Mesenchymal stem cell (in vitro differentiated cells and primary cell): Measurements from ENCODE around the gene TOLLIP.
A peak's percentile ranks its signal among the peaks of the same experiment; 100 is the strongest.

Experiments used
- DNase-seq: peaks from one replicate; pipeline ENCODE4 v3.0.0-alpha.2; 2013
- H2AFZ ChIP-seq: one replicate; pipeline ENCODE4 v1.6.1; 2013; ENCODE audit warnings: low read depth, mild to moderate bottlenecking, control low read depth, inconsistent platforms, low read length, moderate library complexity
- H2AK5ac ChIP-seq: 2 replicates; pipeline ENCODE4 v1.6.1; 2013; ENCODE audit warnings: low read length, moderate library complexity, mild to moderate bottlenecking, inconsistent platforms; ENCODE audit not compliant: severe bottlenecking
- H2BK120ac ChIP-seq: one replicate; pipeline ENCODE4 v1.6.1; 2013; ENCODE audit warnings: low read depth, mild to moderate bottlenecking, inconsistent platforms, low read length, moderate library complexity
- H2BK12ac ChIP-seq, 2 experiments: one replicate each; pipeline ENCODE4 v1.6.1; 2013; ENCODE audit warnings: inconsistent platforms in 2 of 2, low read length in 2 of 2, mild to moderate bottlenecking in 2 of 2, moderate library complexity in 2 of 2, control low read depth in 1 of 2
- H2BK15ac ChIP-seq: one replicate; pipeline ENCODE4 v1.6.1; 2013; ENCODE audit warnings: mild to moderate bottlenecking, low read depth, inconsistent platforms; ENCODE audit not compliant: poor library complexity, severe bottlenecking
- H2BK5ac ChIP-seq: 2 replicates; pipeline ENCODE4 v1.6.1; 2013; ENCODE audit warnings: low read depth, mild to moderate bottlenecking, low read length, control low read depth, inconsistent platforms; ENCODE audit not compliant: poor library complexity, severe bottlenecking
- H3K14ac ChIP-seq, 2 experiments: one replicate each; pipeline ENCODE4 v1.6.1; 2013; ENCODE audit warnings: inconsistent platforms in 2 of 2, low read length in 2 of 2, control low read depth in 1 of 2, mild to moderate bottlenecking in 1 of 2, moderate library complexity in 1 of 2
- H3K18ac ChIP-seq, 2 experiments: one replicate each; pipeline ENCODE4 v1.6.1; 2013; ENCODE audit warnings: inconsistent platforms in 2 of 2, low read length in 2 of 2, control low read depth in 1 of 2, low read depth in 1 of 2, mild to moderate bottlenecking in 1 of 2
- H3K23ac ChIP-seq, 2 experiments: one replicate each; pipeline ENCODE4 v1.6.1; 2013; ENCODE audit warnings: inconsistent platforms in 2 of 2, low read length in 2 of 2, mild to moderate bottlenecking in 2 of 2, moderate library complexity in 2 of 2, control low read depth in 1 of 2
- H3K27ac ChIP-seq: 2 replicates; pipeline ENCODE4 v1.5.1; 2013; ENCODE audit warnings: mild to moderate bottlenecking, moderate library complexity, low read length, control low read depth, inconsistent platforms; ENCODE audit not compliant: poor library complexity, severe bottlenecking
- H3K27me3 ChIP-seq, 2 experiments: 2 replicates each; pipeline versions ENCODE4 v1.6.1 to v1.7.0; 2013; ENCODE audit warnings: low read length in 2 of 2, mild to moderate bottlenecking in 2 of 2, moderate library complexity in 2 of 2, control low read depth in 1 of 2, inconsistent platforms in 1 of 2; ENCODE audit not compliant: control insufficient read depth in 1 of 2, insufficient read depth in 1 of 2
- H3K36me3 ChIP-seq, 2 experiments: 2 replicates each; pipeline versions ENCODE4 v1.6.1 to v1.7.0; 2013; ENCODE audit warnings: low read length in 2 of 2, control low read depth in 1 of 2, inconsistent platforms in 1 of 2, low read depth in 1 of 2, mild to moderate bottlenecking in 1 of 2; ENCODE audit not compliant: insufficient read depth in 2 of 2, control insufficient read depth in 1 of 2
- H3K4ac ChIP-seq, 2 experiments: one replicate each; pipeline ENCODE4 v1.6.1; 2013; ENCODE audit warnings: inconsistent platforms in 2 of 2, low read length in 2 of 2, mild to moderate bottlenecking in 2 of 2, moderate library complexity in 2 of 2, control low read depth in 1 of 2, low read depth in 1 of 2
- H3K4me1 ChIP-seq: 2 replicates; pipeline ENCODE4 v1.6.1; 2013; ENCODE audit warnings: low read depth, low read length, control low read depth; ENCODE audit not compliant: control insufficient read depth, insufficient read depth
- H3K4me2 ChIP-seq: 2 replicates; pipeline ENCODE4 v1.6.1; 2013; ENCODE audit warnings: low read length, mild to moderate bottlenecking, inconsistent platforms; ENCODE audit not compliant: poor library complexity, severe bottlenecking
- H3K4me3 ChIP-seq, 2 experiments: 2 replicates each; pipeline versions ENCODE4 v1.5.1 to v1.7.0; 2013; ENCODE audit warnings: low read length in 2 of 2, mild to moderate bottlenecking in 2 of 2, control low read depth in 1 of 2, low read depth in 1 of 2; ENCODE audit not compliant: insufficient read depth in 1 of 2
- H3K79me1 ChIP-seq: replicated peaks from 2 replicates; pipeline ENCODE4 v1.6.1; 2013; ENCODE audit warnings: mild to moderate bottlenecking, control low read depth, low read length, inconsistent platforms; ENCODE audit not compliant: poor library complexity, severe bottlenecking
- H3K9ac ChIP-seq: 2 replicates; pipeline ENCODE4 v1.7.0; 2013; ENCODE audit warnings: mild to moderate bottlenecking, low read length, moderate library complexity
- H3K9me3 ChIP-seq: 2 replicates; pipeline ENCODE4 v1.7.0; 2013; ENCODE audit warnings: mild to moderate bottlenecking, low read length; ENCODE audit not compliant: control insufficient read depth
- H4K8ac ChIP-seq: one replicate; pipeline ENCODE4 v1.6.1; 2013; ENCODE audit warnings: inconsistent platforms, mild to moderate bottlenecking, low read length, moderate library complexity
- H4K91ac ChIP-seq: one replicate; pipeline ENCODE4 v1.6.1; 2013; ENCODE audit warnings: mild to moderate bottlenecking, low read length, inconsistent platforms
- WGBS: methylation state at CpG from one replicate; pipeline ENCODE4 v1.1.7; 2013; ENCODE audit warnings: mixed read lengths; 5-methylcytosine and 5-hydroxymethylcytosine counted together

The TOLLIP gene

DNA sequence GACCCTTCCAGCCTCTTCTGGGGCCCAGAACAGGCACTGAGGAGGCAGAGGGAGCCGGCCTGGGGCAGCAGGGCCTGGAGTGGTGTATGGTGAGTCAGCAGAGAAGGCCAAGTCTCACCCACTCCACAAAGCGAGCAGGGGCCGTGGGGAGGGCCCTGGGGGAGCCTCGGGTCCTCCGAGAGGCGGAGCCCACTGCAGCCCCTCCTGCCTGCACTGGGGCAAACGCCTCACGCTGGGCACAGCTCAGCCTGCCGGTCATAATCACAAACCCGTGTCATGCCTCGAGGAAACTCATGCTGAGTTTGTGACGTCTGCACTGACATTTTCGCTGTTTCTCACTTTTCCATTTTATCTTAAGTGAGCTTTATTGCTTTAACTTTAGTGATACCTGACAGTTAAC is 38.4 kb downstream of the TOLLIP start:
- Histone ChIP-seq H4K91ac (no peak overlapping the region), H3K9me3 (no peaks in the 10 kb centered on the region), H3K79me1 (peaks cover 21% of the 10 kb centered on the region), H3K14ac (no peak overlapping the region), H2BK15ac (no peak overlapping the region), H2AK5ac (no peak overlapping the region), H3K4me2 (no peak overlapping the region), H3K4ac (no peak overlapping the region), H3K27me3 (no peaks in the 10 kb centered on the region), H3K36me3 (peaks cover 24 to 29% of the 10 kb centered on the region in 2 experiments), H3K27ac (peak overlapping the region; percentile 3), H4K8ac (no peak overlapping the region), H3K9ac (no peak overlapping the region), H2BK12ac (no peak overlapping the region), H3K23ac (no peak overlapping the region), H2AFZ (no peak overlapping the region), H2BK120ac (no peak overlapping the region), H2BK5ac (no peak overlapping the region), H3K4me3 (no peak overlapping the region), H3K18ac (no peak overlapping the region), H3K4me1 (peaks cover 26% of the 10 kb centered on the region)
- peak; percentile 7 for DNase-seq
- WGBS = 66% methylated on average over 11 of the region's 13 CpGs

DNA sequence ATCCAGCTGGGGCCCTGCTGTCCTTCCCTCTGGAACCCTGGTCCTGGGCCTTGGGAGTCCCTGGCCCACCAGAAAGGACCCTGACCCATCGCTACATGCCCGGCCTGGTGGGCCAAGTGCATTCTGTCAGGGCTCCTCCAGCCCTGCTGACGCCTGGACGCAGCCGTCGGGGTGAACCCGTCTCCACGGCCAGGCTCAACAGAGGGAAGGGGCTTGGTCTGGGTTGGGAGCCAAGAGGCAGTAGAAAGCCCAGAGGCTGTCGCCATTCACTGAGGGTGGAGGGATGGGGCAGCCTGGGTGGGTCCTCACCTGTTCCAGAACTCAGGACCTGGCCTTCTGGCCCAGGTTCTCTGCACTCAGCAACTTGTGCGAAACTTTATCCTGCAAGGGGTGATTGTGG is 39.0 kb downstream of the TOLLIP start:
- H3K4me1 ChIP-seq = peaks cover 26% of the 10 kb centered on the region
- H2BK120ac ChIP-seq = no peak overlapping the region
- H3K79me1 ChIP-seq = peaks cover 19% of the 10 kb centered on the region
- no peak overlapping the region for H4K8ac ChIP-seq
- no peak overlapping the region for H2BK15ac ChIP-seq
- H2AK5ac ChIP-seq = no peak overlapping the region
- WGBS = 97% methylated on average over 10 of the region's 10 CpGs
- H2BK5ac ChIP-seq = no peak overlapping the region
- peaks cover 19 to 25% of the 10 kb centered on the region in 2 experiments for H3K36me3 ChIP-seq
- peak overlapping the region; percentile 3 for H3K27ac ChIP-seq
- H3K4me2 ChIP-seq = no peak overlapping the region
- no peak for DNase-seq
- H3K23ac ChIP-seq = no peak overlapping the region
- H3K9ac ChIP-seq = no peak overlapping the region
- no peak overlapping the region for H3K4ac ChIP-seq
- H2BK12ac ChIP-seq = no peak overlapping the region
- H3K9me3 ChIP-seq = no peaks in the 10 kb centered on the region
- no peak overlapping the region for H3K4me3 ChIP-seq
- no peak overlapping the region for H4K91ac ChIP-seq
- H3K14ac ChIP-seq = no peak overlapping the region
- H3K18ac ChIP-seq = no peak overlapping the region
- H3K27me3 ChIP-seq = no peaks in the 10 kb centered on the region
- H2AFZ ChIP-seq = no peak overlapping the region

DNA sequence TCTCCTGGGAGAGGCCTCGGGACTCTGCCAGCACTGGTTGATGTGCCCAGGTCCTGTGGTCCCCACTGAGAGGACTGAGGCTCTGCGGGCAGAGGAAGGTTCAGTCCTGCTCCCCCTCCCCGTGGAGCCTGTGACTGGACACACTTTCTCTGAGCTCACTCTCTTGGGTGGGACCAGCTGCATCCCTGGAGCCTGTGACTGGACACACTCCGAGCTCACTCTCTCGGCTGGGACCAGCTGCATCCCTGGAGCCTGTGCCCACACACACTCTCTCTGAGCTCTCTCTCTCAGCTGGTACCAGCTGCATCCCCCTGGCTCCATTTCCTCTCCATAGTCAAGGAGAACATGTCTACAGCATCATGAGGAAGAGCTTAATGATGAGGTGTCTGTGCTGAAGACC is 39.5 kb downstream of the TOLLIP start:
- peaks cover 26% of the 10 kb centered on the region for H3K4me1 ChIP-seq
- no peak overlapping the region for H2BK15ac ChIP-seq
- no peak overlapping the region for H3K4ac ChIP-seq
- H2AFZ ChIP-seq = no peak overlapping the region
- no peak overlapping the region for H3K23ac ChIP-seq
- no peak overlapping the region for H3K9ac ChIP-seq
- H3K14ac ChIP-seq = no peak overlapping the region
- H2BK12ac ChIP-seq = no peak overlapping the region
- H3K18ac ChIP-seq = no peak overlapping the region
- H3K27ac ChIP-seq = no peak overlapping the region
- H3K79me1 ChIP-seq = peaks cover 16% of the 10 kb centered on the region
- no peak overlapping the region for H3K4me3 ChIP-seq
- no peak overlapping the region for H4K8ac ChIP-seq
- no peak overlapping the region for H4K91ac ChIP-seq
- H2BK120ac ChIP-seq = no peak overlapping the region
- no peaks in the 10 kb centered on the region for H3K9me3 ChIP-seq
- H2AK5ac ChIP-seq = no peak overlapping the region
- peaks cover 13 to 21% of the 10 kb centered on the region in 2 experiments for H3K36me3 ChIP-seq
- no peak overlapping the region for H3K4me2 ChIP-seq
- H3K27me3 ChIP-seq = no peaks in the 10 kb centered on the region
- 86% methylated on average over 5 of the region's 5 CpGs for WGBS
- no peak for DNase-seq
- no peak overlapping the region for H2BK5ac ChIP-seq

DNA sequence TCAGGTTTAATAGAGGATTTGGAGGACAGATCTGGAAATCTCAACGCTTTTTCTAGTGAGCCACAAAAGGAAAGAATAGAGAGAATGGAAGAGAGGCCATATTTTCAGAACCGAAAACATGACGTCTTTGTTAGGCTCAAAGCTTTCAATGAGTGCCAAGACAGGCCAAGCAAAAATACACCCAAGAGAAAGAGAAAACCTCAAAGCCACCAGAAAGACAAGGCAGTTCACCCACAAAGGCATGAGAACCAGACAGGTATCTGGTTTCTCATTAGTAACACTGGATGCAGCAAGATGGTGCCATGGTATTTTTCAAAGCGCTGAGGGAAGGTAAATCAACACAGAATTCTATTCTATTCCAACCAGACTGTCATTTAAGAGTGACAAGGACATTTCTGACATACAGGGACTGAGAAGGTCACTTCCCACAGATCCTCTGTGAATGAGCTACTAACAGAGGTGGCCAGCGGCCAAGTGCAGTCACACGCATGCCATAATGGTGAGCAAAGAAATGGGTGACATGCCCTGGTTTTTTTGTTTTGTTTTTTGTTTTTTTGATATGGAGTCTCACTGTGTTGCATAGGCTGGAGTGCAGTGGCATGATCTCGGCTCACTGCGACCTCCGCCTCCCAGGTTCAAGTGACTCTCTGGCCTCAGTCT is 41.9 kb downstream of the TOLLIP start:
- Histone ChIP-seq H4K8ac (no peak overlapping the region), H3K79me1 (peaks cover 6% of the 10 kb centered on the region), H2BK12ac (no peak overlapping the region), H3K18ac (no peak overlapping the region), H3K27ac (no peak overlapping the region), H3K4me2 (no peak overlapping the region), H3K4me3 (no peak overlapping the region), H3K27me3 (no peaks in the 10 kb centered on the region), H3K9me3 (no peaks in the 10 kb centered on the region), H3K4ac (no peak overlapping the region), H2AK5ac (no peak overlapping the region), H3K4me1 (peaks cover 25% of the 10 kb centered on the region), H3K36me3 (peaks cover 0 to 10% of the 10 kb centered on the region in 2 experiments), H2AFZ (no peak overlapping the region), H2BK15ac (no peak overlapping the region), H4K91ac (no peak overlapping the region), H3K14ac (no peak overlapping the region), H3K9ac (no peak overlapping the region), H3K23ac (no peak overlapping the region), H2BK5ac (no peak overlapping the region), H2BK120ac (no peak overlapping the region)
- WGBS = 89% methylated on average over 9 of the region's 9 CpGs
- DNase-seq = no peak
